ENCODE results near the gene HEXD.

DNA sequence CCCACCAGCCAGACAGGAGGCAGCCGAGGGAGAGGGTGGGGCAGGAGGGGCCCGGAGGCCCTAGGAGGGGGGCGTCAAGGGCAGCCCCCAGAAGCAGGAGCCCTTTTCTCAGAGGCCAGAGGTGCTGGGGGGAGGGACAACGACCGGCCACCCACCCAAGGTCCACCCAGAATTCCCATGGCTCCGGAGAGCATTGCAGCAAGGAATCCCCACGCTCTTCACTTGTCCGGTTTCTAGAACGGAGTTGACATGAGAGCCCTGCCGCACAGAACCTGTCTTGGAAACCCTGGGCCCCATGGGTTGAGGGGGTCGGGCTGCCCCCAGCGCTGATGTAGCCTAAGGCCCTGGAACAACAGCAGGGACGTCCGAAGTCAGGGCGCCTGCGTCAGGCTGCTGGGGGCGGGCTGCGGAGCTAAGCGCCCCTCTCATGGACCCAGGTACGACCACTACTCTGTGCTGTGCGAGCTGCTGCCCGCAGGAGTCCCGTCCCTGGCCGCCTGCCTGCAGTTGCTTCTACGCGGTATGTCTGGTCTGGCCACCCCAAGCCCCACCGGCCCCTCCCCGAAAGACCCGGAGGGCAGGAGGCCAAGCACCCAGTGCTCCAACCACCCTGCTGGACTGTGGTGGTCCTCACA is 21.2 kb downstream of the HEXD start:
- TF ChIP-seq BHLHE40 (IDR thresholded peaks at IDR 0.05; ENCODE audit: borderline replicate concordance) (no peak), SP1 (IDR thresholded peaks at IDR 0.05) (no peak), ARNT (IDR thresholded peaks at IDR 0.05) (no peak), CTBP1 (IDR thresholded peaks at IDR 0.05; ENCODE audit: borderline replicate concordance) (no peak), FOXM1 (IDR thresholded peaks at IDR 0.05; ENCODE audit: borderline replicate concordance) (no peak), TARDBP (IDR thresholded peaks at IDR 0.05) (no peak), HDGF (IDR thresholded peaks at IDR 0.05; ENCODE audit: borderline replicate concordance) (no peak), ZNF384 (IDR thresholded peaks at IDR 0.05) (no peak), FOXA1 (IDR thresholded peaks at IDR 0.05) (no peak), SUZ12 (IDR thresholded peaks at IDR 0.05) (no peak)

Measured in HEK293T (cell line).